Hepatocyte (in vitro differentiated cells): Measurements from ENCODE around the gene MYO1A.

Source experiments
- EZH2 ChIP-seq: fragments of 200-600 bp; sonication (generic); IDR thresholded peaks from 2 replicates; pipeline ENCODE4 v1.6.1; 2016; ENCODE audit warnings: antibody characterized with exemption, mild to moderate bottlenecking, borderline replicate concordance
- EZH2phosphoT487 ChIP-seq: fragments of 200-600 bp; sonication (generic); IDR thresholded peaks from one replicate; pipeline ENCODE4 v1.6.1; 2018; ENCODE audit warnings: antibody characterized with exemption, mild to moderate bottlenecking, low read depth, moderate library complexity; ENCODE audit not compliant: unreplicated experiment, severe bottlenecking
- TF ChIP-seq, protein P1 (sequence below): fragments of 200-600 bp; sonication (generic); IDR thresholded peaks from 2 replicates; pipeline ENCODE4 v1.5.1; 2016; ENCODE audit warnings: antibody characterized with exemption, mild to moderate bottlenecking; ENCODE audit not compliant: poor library complexity

- TF ChIP-seq, protein P1, sequence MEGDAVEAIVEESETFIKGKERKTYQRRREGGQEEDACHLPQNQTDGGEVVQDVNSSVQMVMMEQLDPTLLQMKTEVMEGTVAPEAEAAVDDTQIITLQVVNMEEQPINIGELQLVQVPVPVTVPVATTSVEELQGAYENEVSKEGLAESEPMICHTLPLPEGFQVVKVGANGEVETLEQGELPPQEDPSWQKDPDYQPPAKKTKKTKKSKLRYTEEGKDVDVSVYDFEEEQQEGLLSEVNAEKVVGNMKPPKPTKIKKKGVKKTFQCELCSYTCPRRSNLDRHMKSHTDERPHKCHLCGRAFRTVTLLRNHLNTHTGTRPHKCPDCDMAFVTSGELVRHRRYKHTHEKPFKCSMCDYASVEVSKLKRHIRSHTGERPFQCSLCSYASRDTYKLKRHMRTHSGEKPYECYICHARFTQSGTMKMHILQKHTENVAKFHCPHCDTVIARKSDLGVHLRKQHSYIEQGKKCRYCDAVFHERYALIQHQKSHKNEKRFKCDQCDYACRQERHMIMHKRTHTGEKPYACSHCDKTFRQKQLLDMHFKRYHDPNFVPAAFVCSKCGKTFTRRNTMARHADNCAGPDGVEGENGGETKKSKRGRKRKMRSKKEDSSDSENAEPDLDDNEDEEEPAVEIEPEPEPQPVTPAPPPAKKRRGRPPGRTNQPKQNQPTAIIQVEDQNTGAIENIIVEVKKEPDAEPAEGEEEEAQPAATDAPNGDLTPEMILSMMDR: no peak
- TF ChIP-seq EZH2phosphoT487: no peak
- TF ChIP-seq EZH2: no peak
These were observed 5.0 kb downstream of the MYO1A start for GRCh38 chr12:57044889-57045288.
